SW 1271 (cell line): ENCODE results near the gene PTPN21.
"Not testable (repeated sequence)": the region's sequence is repeated elsewhere in the genome, so short reads cannot be mapped to it uniquely, and the experiment has no call there.

Experiments used
- DNase-seq, 2 experiments: peaks; one replicate each; lab custom pipeline; 2025; lab: John Stamatoyannopoulos, UW

Gene PTPN21

DNA sequence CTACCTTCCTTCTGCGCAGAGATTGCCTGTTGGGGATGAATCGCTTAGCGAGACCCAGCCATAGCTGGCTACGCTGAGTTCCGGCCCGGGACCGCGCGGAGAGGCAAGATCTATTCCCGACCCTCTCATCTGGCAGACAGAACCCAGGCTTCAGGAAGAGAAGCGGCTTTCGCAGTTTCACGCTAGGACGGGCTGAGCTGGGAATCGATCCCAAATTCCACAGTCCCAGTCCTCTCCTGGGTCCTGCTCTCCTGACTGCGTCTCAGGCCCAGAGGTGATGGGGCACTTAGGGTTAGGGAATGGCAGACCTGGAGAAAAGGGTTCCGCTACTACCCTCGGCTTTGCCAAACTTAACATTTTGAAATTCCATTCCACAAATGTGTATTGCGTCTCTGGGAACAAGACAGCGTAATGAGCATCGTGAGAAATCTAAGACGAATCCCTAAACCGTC lies 2.8 kb downstream of the PTPN21 start:
- no peak for DNase-seq

DNA sequence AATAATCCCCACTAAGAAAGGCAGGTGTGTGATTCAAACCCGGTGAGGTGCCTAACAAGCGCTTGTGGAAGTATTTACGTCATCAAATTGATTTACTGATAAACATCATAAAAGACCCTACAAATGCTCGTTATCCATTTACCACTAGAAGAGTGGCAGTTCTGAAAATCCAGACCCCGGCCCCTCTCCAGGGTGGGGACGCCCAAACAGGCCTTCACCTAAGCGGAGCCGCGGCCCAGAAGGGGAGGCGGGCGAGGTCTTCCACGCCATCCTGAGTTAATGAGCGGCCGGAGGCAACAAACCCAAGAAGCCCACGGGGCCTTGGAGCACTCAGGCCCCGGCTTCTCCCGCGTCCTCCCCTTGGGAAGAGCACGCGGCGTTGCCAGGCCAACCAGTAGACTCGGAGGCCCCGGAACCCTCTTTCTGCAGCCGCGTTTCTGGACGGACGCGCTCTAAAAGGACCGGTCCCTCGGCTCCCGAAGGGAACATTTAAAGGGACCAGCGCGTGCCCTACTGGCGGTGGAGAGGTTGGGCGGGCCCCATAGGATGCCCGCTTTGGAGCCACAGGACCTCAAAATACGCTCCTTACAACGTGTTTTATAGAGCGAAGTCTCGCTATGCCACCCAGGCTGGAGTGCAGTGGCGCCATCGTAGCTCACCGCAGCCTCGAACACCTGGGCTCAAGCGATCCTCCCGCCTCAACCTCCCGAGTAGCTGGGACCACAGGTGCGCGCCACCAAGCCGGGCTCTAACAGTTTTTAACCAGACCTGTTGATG lies 3.5 kb downstream of the PTPN21 start:
- DNase-seq, result no peak

DNA sequence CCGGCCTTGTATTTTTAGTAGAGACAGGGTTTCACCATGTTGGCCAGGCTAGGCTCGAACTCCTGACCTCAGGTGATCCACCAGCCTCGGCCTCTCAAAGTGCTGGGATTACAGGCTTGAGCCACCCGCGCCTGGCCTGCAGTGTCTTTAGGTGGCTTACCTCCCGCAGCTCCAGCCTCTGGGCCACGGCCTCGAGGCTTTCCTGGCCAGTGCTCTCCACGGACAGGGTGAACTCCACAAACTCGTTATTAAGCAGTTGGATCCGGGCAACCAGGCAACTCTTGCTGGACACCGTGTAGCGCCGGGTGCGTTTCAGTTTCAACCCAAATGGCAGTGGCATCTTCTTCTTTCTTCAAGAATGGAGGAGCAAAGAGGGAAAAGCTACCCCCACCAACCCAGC lies 4.7 kb downstream of the PTPN21 start:
- DNase-seq, result no peak

DNA sequence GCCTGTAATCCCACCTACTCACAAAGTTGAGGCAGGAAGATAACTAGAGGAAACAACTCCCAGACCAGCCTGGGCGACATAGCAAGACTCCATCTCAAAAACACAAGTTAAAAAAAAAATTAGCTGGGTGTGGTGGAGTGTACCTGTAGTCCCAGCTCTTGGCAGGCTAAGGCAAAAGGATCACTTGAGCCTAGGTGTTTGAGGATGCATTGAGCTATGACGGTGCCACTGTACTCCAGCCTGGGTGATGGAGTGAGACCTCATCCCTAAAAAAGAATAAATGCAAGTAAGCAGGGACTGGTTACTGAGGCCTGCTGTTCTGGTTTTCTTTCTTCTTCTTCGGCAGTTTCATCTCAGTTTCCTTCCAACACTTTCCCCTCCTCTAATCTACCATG lies 7.4 kb downstream of the PTPN21 start:
- DNase-seq, result no peak

DNA sequence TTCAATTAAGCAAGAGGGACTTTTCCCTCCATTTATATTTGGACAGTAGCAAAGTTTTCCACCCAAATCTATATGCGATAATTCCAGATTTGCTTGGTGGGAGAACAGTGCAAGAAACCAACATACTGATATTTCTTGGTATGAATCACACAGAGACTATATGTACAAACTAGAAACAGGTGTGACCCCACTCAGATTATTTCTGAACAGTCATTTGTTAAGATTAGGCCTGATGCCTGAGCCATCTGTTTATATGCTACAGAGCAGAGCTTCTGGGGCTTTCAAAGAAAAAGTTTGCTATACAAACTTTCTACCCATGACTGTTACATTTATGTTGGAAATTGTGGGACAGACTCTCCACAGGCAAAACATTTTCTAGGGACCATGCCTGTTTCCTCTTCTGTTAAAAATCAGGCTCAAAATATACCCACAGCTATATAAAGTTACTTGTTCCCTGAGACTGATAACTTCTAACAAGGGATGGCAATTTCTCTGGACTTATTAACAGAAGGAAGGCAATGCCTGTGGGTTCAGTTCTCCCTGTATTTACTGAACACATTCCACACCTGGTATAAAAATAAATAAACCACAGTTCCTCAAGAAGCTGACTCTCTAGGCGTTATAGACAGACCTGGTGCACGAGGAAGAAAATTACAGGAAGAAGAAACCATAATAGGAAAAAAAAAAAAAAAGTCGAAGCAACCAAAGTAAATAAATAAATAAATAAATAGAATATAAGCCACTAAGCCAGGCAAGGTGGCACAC lies 8.0 kb downstream of the PTPN21 start:
- no peak for DNase-seq

DNA sequence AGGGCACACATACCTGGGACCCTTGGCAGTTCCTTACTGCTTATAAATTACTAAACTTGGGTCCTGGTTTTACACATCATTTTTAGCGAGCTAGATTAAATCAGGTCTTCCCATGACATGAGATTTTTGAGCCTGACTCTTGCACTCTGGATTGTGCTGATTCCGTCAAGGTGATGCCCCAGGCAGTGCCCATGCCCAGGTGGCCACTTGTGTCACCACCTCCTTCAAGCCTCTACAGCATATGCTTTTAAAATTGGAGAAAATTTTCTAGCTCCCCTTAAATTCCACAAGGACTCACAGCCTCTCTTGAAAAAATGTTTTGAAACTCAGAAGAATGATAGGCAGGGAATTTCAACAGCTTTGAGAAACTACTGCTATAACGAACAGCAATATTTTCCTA lies 9.6 kb downstream of the PTPN21 start:
- no peak for DNase-seq

DNA sequence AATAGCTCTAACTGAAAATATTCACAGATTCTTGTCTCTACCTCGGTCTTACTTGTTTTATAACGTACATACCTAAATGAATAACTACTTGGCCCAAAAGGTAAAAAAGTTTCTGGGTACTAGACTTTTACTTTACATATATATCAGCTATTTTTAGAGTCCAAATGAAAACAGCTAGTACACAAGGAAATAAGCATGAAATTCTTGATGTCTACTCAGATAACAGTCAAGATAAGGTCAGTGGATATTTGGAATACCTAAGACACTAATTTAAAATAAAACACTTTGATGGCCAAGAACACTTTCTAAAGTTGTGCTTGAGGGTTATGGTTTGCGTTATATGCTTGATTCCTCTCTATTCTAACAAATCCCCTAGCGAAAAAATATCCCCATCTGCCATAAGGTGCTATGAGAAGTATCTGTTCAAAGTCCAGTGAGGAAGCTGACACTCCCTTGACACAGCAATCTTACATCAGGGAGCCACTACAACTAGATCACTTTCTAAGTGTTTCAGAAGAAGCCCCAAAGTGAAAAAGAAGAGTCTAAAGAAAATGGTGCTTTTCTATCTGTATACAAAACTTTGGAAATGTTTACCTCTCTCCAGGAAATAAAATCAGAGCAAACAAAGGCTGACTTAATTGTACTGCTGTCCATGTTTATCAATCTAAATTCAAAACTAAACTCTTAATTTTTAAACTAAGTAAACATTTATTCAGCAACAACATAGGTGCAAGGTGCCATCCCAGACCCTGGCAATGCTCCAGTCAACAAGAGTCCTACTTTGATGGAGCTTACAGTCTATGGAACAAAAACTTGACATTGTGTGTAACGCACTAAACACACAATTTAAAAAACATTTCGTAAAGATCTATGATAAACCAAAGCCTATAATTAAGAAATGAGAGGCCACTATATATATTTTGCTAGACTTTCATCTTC lies 11.7 kb downstream of the PTPN21 start:
- DNase-seq, result no peak

DNA sequence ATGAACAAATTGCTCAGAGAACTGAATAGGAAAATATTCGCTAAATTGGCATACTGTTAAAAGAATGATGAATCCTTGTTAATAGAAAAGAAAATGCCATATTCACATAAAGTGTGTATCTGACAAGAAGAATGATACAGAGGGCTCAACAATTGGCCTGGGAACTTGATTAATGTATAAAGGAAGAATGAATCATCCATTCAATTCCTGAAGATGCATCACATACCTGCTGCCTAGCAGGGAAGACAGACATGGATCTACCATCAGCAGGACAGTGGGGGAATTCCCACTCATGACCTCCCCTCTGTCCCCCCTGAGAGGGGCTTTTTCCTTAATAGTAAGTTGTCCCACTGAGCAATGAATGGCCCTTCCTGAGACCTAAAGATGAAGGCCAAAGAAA lies 13.5 kb downstream of the PTPN21 start:
- no peak for DNase-seq

DNA sequence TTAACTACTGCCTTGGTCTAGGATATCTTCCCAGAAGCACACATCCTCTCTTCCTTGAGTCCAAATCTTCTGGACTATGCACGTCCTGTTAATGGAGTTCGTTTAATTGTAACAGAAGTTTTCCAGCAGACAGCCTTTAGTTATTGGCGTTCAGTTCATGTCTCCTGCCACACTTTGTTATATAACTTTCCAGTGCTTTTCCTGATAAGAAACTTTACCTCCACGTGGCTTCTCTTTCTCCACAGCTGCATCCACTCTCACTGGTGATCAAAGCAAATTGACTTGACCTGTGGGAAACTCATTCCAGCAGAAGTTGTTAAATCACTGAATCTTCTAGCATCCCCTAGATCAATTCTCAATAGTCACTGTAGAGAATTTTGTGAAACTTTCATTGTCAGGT lies 19.0 kb downstream of the PTPN21 start:
- no peak for DNase-seq

DNA sequence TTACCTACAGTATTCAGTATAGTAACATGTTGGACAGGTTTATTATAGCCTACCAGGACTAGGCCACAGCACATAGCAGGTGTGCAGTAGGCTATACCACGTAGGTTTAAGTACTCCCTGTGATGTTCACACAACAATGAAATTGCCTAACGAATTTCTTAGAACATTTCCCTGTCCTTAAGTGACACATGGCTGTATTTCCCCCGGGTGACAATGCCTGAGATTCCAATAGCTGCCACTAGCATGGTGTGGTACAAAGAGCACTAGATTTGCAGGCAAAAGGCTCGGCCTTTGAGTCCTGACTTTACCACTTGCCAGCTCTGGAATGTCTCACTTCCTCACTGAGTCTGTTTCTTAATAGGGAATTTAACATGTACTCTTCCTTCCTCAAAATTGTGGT lies 19.7 kb downstream of the PTPN21 start:
- no peak for DNase-seq

DNA sequence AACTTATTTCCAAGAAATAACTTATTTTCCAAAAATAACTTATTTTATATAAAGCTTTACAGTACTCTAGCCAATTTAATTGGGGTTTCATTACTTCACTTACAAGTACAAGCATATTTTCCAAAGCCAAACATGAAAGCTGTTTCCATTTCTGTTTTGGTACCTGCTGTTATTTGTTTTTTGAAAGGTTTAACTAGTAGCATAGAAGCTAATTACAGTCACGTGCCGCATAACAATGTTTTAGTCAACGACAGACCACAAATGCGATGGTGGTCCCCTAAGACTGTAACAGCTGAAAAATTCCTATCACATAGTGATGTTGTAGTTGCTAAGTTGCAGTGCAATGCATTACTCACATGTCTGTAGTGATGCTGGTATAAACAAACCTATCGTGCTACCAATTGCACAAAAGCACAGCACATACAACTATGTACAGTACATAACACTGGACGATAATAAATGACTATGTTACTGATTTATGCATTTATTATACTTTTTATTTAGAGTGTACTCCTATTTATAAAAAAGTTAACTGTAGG lies 21.7 kb downstream of the PTPN21 start:
- DNase-seq, result no peak

DNA sequence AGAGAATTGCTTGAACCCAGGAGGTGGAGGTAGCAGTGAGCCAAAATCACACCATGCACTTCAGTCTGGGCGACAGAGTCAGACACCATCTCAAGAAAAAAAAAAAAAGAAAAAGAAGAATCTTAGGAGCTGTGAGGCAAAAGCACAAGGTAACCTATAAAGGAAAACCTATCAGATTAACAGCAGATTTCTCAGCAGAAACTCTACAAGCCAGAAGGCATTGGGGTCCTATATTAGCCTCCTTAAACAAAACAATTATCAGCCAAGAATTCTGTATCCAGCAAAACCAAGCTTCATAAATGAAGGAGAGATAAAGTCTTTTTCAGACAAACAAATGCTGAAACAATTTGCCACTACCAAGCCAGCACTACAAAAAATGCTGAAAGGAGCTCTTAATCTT lies 24.9 kb downstream of the PTPN21 start:
- DNase-seq, result not testable (repeated sequence)

DNA sequence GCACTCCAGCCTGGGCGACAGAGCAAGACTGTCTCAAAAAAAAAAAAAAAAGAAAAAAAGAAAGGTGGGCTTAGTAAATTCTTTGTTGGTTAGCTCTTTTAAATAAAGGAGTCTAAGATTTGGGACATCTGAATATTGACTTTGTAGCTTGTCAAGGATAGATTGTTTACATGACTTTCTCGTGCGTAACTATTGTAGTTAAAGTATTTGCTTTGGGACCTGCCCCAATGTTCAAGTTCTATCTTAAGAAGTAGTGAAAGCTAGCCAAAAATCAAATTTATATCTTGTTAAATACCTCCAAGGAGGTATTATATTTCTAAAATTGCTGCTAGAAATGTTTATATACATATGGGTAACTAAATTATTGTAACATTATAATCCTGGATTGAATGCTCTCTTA lies 32.4 kb downstream of the PTPN21 start:
- DNase-seq, result no peak

DNA sequence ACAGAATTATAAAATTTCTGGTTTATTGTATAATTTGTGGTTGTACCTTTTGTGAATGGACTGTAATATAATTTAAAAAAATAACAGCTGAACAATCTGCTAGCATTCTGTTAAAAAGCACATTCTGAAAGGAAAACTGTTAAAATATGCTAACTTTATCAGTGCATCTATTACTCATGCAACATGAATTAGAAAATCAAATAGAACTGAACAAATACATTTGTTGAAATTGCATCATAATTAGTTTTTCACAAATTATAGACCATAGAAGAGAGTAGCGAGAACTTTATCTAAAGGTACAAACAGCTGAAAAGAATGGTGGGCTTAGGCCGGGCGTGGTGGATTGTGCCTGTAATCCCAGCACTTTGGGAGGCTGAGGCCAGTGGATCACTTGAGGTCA lies 33.0 kb downstream of the PTPN21 start:
- no peak for DNase-seq

DNA sequence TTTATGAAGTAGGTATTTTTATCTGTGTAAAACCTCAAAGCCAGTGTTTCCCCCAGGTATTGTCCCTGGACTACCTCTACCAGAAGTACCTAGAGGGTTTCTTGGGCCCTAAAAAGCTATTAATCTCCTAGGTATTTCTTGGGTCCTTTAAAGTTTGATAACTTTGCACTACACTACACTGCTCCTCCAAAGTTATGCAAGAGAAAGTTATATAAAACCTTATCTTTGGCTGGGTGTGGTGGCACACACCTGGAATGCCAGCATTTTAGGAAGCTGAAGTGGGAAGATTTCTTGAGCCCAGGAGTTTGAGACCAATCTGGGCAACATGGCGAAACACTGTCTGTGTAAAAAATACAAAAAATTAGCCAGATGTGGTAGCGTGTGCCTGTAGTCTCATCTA lies 34.9 kb downstream of the PTPN21 start:
- DNase-seq, result no peak

DNA sequence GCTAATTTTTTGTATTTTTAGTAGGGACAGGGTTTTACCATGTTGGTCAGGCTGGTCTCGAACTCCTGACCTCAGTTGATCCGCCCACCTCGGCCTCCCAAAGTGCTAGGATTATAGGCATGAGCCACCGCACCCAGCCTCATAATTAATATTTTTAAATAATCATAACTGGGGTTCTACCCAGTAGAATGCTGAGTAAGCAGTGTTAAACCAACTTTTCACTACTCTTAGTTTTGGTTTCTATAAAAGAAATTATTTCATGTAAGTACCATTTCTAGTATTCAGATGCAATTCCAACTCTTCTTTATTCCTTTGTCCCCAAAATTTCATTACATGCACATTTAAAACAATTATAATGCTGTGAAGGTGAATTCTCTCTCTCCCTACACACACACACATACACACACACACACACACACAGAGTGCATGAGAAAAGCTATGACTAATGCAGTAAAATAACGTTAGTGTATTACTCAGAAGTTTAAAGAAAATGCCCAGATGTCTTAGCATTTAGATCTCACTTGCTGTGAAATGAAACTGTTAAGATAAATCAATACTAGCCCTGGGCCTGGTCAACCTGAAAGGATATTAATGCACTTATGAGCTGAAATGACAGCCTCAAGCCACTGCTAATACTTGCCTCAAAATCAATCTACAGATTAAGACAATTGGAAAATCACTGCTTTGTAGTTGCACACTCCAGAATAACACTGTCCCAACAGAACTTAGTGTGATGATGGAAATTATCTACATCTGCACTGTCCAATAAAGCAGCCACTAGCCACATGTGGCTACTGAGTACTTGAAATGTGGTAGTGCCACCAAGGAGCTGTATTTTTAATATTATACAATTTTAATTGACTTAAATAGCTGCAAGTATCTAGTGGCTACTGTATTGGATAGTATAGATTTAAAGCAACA lies 36.0 kb downstream of the PTPN21 start:
- DNase-seq, result no peak

DNA sequence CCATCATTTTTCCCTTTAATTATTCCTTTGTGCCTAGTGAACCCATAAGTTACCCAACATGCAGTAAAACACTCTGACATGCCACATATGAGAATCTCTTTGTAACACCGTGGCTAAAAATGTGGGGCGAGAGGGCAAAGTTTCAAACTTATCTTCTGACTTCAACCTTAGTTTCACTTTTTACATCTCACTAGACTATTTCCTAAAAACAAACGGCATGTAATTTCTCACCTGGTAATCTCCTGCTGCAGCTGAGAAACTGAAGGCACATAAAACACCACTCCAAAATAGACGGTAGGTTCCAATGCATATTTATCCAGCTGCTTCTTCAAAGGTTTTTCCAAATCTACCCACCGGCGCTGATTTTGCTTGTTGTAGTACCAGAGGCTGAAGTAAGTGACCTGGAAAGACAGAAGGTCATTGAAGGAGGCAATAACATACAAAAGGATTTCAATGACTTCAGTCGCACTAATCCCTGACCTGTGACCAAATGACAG lies 37.9 kb downstream of the PTPN21 start:
- no peak for DNase-seq

DNA sequence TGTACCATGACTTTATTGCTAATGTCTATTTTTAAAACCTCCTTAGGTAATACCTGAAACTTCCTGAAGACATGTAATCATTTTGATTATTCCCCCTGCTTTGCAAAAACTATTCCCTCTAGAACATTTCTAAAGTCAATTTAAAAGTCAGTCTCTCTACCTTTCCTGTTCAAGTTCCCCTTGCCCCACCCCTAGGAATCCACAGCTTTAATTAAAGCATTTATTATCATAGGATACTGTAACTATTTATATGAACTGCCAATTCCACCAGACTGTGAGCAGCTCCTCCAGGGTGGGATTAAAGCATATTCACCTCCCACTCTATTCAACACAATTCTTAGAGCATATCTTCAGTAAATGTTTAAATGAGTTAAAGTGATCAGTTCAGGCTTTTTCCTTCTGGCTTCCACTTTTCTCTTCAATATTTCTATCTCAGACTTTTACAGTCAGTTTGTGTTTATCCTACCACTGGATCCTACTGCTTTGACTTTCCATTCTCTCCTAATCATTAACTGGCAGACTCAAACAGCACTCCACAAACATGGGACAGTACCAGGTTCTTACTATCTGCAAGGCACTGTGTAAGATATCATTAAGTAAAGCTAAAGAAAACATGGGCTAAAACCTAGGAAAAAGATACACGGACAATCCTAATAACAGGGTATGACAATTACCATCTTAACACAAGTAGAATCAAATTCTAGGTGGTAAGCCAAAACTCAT lies 39.1 kb downstream of the PTPN21 start:
- no peak for DNase-seq

DNA sequence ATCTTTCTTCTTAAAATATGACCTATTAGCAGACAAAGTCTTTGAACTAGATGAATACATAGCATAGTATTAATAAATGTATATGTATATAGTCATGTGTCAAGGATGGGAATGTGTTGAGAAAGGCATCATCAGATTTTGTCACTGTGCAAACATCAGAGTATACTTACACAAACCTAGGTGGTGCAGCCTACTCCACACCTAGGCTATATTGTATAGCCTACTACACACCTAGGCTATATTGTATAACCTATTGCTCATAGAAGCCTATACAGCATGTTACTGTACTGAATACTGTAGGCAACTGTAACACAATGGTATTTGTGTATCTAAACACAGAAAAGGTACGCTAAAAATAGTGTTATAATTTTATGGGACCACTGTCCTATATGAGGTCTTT lies 47.6 kb downstream of the PTPN21 start:
- no peak for DNase-seq

DNA sequence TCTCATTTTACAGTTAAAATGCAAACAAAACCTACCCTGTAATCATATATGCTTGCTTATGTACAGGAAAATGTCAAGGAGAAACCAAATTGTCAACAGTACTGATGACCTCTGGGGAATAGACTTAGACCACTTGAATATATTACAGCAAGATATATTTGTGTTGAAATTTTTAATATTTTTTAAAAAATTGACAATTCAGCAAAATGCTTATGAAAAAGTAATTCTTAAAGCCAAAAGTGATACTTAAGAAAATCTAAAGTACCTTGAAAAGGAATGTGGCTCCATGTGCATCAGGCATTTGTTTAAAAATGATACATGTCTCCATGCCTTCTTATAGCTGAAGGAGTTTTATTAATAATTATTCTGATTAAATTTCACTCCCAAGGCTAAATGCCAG lies 49.2 kb downstream of the PTPN21 start:
- DNase-seq, result no peak
